Ishikawa (cell line): Measurements from ENCODE around the gene INPPL1.

ENCODE experiments used
- CEBPB ChIP-seq: IDR thresholded peaks from 2 replicates; pipeline ENCODE4 v1.6.1; 2012
- CREB1 ChIP-seq: IDR thresholded peaks from 2 replicates; pipeline ENCODE4 v1.6.1; 2012; ENCODE audit warnings: low read depth
- EGR1 ChIP-seq: IDR thresholded peaks from 2 replicates; pipeline ENCODE4 v1.6.1; 2012
- EP300 ChIP-seq: IDR thresholded peaks from 2 replicates; pipeline ENCODE4 v1.6.1; 2012; ENCODE audit warnings: borderline replicate concordance
- FOXM1 ChIP-seq: IDR thresholded peaks from 2 replicates; pipeline ENCODE4 v1.6.1; 2012; ENCODE audit warnings: low read depth, borderline replicate concordance
- MAX ChIP-seq: IDR thresholded peaks from 2 replicates; pipeline ENCODE4 v1.6.1; 2012
- RAD21 ChIP-seq: IDR thresholded peaks from 2 replicates; pipeline ENCODE4 v1.6.1; 2012; ENCODE audit warnings: low read depth
- REST ChIP-seq: IDR thresholded peaks from 2 replicates; pipeline ENCODE4 v1.6.1; 2012; ENCODE audit warnings: low read depth, mild to moderate bottlenecking
- TAF1 ChIP-seq: IDR thresholded peaks from 2 replicates; pipeline ENCODE4 v1.6.1; 2012; ENCODE audit warnings: low read depth, mild to moderate bottlenecking
- TCF12 ChIP-seq: IDR thresholded peaks from 2 replicates; pipeline ENCODE4 v1.6.1; 2012; ENCODE audit warnings: low read depth
- TEAD4 ChIP-seq: IDR thresholded peaks from 2 replicates; pipeline ENCODE4 v1.6.1; 2012
- YY1 ChIP-seq: IDR thresholded peaks from 2 replicates; pipeline ENCODE4 v1.6.1; 2012; ENCODE audit warnings: low read depth
- ZBTB7A ChIP-seq: IDR thresholded peaks from 2 replicates; pipeline ENCODE4 v1.6.1; 2012; ENCODE audit warnings: low read depth
- TF ChIP-seq, protein P1 (sequence below): IDR thresholded peaks from 2 replicates; pipeline ENCODE4 v1.6.1; 2012

GRCh38 chr11:72188267-72188666 is 36.3 kb upstream of the INPPL1 start:
- TF ChIP-seq ZBTB7A = no peak
- no peak for TF ChIP-seq YY1
- no peak for TF ChIP-seq RAD21
- TF ChIP-seq EP300 = no peak
- TF ChIP-seq CEBPB = no peak
- TF ChIP-seq REST = no peak
- TF ChIP-seq, protein P1, sequence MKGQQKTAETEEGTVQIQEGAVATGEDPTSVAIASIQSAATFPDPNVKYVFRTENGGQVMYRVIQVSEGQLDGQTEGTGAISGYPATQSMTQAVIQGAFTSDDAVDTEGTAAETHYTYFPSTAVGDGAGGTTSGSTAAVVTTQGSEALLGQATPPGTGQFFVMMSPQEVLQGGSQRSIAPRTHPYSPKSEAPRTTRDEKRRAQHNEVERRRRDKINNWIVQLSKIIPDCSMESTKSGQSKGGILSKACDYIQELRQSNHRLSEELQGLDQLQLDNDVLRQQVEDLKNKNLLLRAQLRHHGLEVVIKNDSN = no peak
- no peak for TF ChIP-seq MAX
- no peak for TF ChIP-seq TAF1
- TF ChIP-seq CREB1 = no peak
- TF ChIP-seq EGR1 = no peak
- no peak for TF ChIP-seq FOXM1
- TF ChIP-seq TCF12 = no peak
- TF ChIP-seq TEAD4 = no peak
